Esophagus squamous epithelium (tissue), 5 donors: ENCODE results near the gene SUSD3. TPM values are rescaled to one million over a fixed set of nuclear protein-coding genes. Genes with fewer than 3 reads are reported as not detected.

Experiments
- DNase-seq: peaks from one replicate; lab custom pipeline; 2025; lab: John Stamatoyannopoulos, UW
- H3K27ac ChIP-seq, 4 donors: fragments of 200-600 bp; sonication (generic); one replicate each; pipeline ENCODE4 v1.5.1; 2016 to 2019; ENCODE audit warnings: mild to moderate bottlenecking in 1 of 4
- H3K27me3 ChIP-seq, 4 donors: fragments of 200-600 bp; sonication (generic); 1 replicate in 3 of 4; 2 replicates in 1 of 4; pipeline versions ENCODE4 v1.5.1 to v1.6.0; 2017 to 2021; ENCODE audit warnings: antibody characterized with exemption in 1 of 4
- H3K36me3 ChIP-seq, 3 donors: fragments of 200-600 bp; sonication (generic); one replicate each; pipeline ENCODE4 v1.5.1; 2016 to 2019
- H3K4me1 ChIP-seq, 3 donors: fragments of 200-600 bp; sonication (generic); one replicate each; pipeline ENCODE4 v1.5.1; 2017 to 2019
- H3K4me3 ChIP-seq, 4 donors: fragments of 200-600 bp; sonication (generic); 1 replicate in 3 of 4; 2 replicates in 1 of 4; pipeline ENCODE4 v1.5.1; 2016 to 2019; ENCODE audit warnings: mild to moderate bottlenecking in 2 of 4, moderate library complexity in 1 of 4
- H3K9me3 ChIP-seq, 3 donors: fragments of 200-600 bp; sonication (generic); one replicate each; pipeline ENCODE4 v1.5.1; 2016 to 2019
- POLR2A ChIP-seq, 4 donors: fragments of 450-650 bp; IDR thresholded peaks; one replicate each; pipeline ENCODE4 v1.6.1; 2017; ENCODE audit warnings: antibody characterized with exemption in 4 of 4, mild to moderate bottlenecking in 4 of 4, moderate library complexity in 3 of 4
- WGBS, 2 donors: methylation state at CpG; one replicate each; pipeline ENCODE4 v1.1.5; 2018; 5-methylcytosine and 5-hydroxymethylcytosine counted together
- intact Hi-C: fragments of 100-400 bp; cut with DNase I; formaldehyde crosslinking; loops from one replicate; pipeline ENCODE4 v1.15.0; 2022
- total RNA-seq, 4 donors: library from RNA; depleted of rRNA; stranded (reverse); fragments of >200 nt; gene quantifications; one replicate each; pipeline ENCODE4 v1.1.0, GENCODE V29; 2016
- TF ChIP-seq, protein P1 (sequence below), 6 experiments: fragments of 450-650 bp in 4 of 6; fragments of 200-600 bp in 2 of 6; sonication (generic) in 2 of 6; IDR thresholded peaks; one replicate each; pipeline ENCODE4 v1.5.1; 2016 to 2019; ENCODE audit warnings: antibody characterized with exemption in 6 of 6, mild to moderate bottlenecking in 4 of 6, moderate library complexity in 4 of 6
- donor health status: DM: yes; HTN: yes; CAD: no.

SUSD3 gene
- total RNA-seq, 4 donors from 2014 or later: 0.22 to 5.8 (median 2.7) TPM

DNA sequence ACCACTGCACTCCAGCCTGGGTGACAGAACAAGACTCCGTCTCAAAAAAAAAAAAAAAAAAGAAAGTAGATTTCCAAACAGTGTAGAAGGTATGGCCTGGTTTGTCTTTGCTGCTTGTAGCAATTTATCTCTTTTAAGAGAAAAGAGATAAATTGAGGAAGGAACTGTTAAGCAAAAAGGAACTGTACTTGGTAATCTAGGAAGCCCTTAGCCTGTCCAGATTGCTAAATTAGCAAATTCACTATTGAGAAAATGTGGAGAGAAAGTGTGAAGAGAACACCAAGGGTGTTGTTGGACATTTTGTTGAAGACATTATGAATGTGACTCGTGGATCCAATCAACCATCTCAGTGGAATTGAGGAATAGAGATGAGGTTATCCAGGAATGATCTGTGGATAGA, 13.0 kb upstream of the SUSD3 start:
- Histone ChIP-seq H3K4me1 (no peaks in the 10 kb centered on the region), H3K9me3 (no peaks in the 10 kb centered on the region), H3K4me3 (no peak overlapping the region), H3K36me3 (no peaks in the 10 kb centered on the region), H3K27me3 (no peaks in the 10 kb centered on the region), H3K27ac (no peak overlapping the region)
- DNase-seq: no peak
- intact Hi-C loops: no loop called here
- 60 to 85% methylated on average over 2 of the region's 2 CpGs for WGBS, 2 donors
- TF ChIP-seq, protein P1, sequence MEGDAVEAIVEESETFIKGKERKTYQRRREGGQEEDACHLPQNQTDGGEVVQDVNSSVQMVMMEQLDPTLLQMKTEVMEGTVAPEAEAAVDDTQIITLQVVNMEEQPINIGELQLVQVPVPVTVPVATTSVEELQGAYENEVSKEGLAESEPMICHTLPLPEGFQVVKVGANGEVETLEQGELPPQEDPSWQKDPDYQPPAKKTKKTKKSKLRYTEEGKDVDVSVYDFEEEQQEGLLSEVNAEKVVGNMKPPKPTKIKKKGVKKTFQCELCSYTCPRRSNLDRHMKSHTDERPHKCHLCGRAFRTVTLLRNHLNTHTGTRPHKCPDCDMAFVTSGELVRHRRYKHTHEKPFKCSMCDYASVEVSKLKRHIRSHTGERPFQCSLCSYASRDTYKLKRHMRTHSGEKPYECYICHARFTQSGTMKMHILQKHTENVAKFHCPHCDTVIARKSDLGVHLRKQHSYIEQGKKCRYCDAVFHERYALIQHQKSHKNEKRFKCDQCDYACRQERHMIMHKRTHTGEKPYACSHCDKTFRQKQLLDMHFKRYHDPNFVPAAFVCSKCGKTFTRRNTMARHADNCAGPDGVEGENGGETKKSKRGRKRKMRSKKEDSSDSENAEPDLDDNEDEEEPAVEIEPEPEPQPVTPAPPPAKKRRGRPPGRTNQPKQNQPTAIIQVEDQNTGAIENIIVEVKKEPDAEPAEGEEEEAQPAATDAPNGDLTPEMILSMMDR (IDR thresholded peaks at IDR 0.05): no peak
- no peak for TF ChIP-seq POLR2A (IDR thresholded peaks at IDR 0.05)

DNA sequence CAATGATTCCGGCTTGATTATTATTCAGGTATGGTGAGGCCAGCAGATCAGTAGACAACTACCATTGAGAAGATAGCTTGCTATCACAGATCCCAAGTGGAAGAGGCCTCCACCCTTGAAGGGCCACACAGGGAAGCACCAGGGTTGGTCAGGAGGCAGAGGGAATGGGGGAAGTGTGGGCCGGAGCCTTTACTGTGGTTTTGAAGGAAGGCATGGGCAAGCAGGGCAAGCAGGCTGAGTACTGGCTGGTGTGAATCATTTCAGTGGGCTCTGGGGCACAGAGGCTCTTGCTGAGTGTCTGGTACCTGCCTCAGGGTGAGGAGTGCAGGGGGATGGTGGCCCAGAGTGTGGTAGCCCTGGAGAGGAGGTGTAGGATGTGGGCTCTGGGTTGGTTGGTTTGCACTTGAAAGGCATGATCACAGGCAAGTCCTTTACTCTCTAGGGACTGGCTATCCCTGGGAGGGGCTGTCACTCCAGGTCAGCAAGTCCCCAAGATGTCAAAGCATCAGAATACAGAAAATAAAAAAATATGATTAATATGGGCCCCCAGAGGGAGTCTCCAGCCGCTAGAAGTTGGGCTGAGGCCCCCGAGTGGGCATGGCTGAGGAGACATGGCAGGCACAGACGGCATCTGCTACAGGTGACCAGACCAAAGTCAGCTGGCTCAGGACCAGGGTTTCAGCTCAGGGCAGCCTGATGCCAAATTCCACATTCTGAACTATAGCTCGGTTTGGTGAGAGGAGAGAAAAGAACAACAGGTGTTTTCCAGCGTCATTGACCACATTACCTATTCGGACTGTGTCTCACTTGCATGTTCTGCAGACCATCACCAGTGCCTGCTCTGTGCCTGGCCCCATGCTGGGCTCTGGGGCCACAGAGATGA, 9.7 kb upstream of the SUSD3 start:
- no peaks in the 10 kb centered on the region for H3K9me3 ChIP-seq
- intact Hi-C loops: no loop called here
- no peaks in the 10 kb centered on the region for H3K36me3 ChIP-seq

DNA sequence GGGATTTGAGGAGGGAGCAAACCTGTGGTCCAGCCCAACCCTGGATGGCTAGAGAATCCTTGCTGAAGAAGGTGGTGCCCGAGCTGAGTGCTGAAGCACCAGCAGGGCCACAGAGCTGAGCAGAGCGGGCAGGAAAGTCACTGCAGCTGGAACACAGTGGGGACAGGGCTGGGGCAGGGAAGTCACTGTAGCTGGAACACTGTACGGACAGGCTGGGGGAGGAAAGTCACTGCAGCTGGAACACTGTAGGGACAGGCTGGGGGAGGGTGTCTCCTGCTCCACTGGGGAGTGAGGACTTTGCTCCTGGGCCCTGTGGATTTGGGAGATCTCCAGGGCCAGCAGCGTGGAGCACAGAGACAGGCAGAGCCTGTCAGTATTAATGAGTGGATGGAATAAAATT, 9.0 kb upstream of the SUSD3 start:
- Histone ChIP-seq H3K36me3 (no peaks in the 10 kb centered on the region), H3K27ac (no peak overlapping the region), H3K9me3 (no peaks in the 10 kb centered on the region), H3K27me3 (no peaks in the 10 kb centered on the region), H3K4me1 (peaks cover 0 to 12% (median 5%) of the 10 kb centered on the region in 3 donors), H3K4me3 (no peak overlapping the region)
- WGBS, 2 donors: 69 to 83% methylated on average over 2 to 4 of the region's 4 CpGs
- intact Hi-C loops: no loop called here
- no peak for DNase-seq
- no peak for TF ChIP-seq POLR2A (IDR thresholded peaks at IDR 0.05)
- TF ChIP-seq, protein P1 (IDR thresholded peaks at IDR 0.05): no peak

More for the DNA sequence above, 9.7 kb upstream of the SUSD3 start:
- no peak for TF ChIP-seq POLR2A (IDR thresholded peaks at IDR 0.05)
- TF ChIP-seq, protein P1 (IDR thresholded peaks at IDR 0.05): no peak
- no peak for DNase-seq
- Histone ChIP-seq H3K4me1 (peaks cover 0 to 12% (median 5%) of the 10 kb centered on the region in 3 donors), H3K4me3 (no peak overlapping the region), H3K27me3 (no peaks in the 10 kb centered on the region), H3K27ac (no peak overlapping the region)
- 80 to 94% methylated on average over 7 of the region's 8 CpGs for WGBS, 2 donors

DNA sequence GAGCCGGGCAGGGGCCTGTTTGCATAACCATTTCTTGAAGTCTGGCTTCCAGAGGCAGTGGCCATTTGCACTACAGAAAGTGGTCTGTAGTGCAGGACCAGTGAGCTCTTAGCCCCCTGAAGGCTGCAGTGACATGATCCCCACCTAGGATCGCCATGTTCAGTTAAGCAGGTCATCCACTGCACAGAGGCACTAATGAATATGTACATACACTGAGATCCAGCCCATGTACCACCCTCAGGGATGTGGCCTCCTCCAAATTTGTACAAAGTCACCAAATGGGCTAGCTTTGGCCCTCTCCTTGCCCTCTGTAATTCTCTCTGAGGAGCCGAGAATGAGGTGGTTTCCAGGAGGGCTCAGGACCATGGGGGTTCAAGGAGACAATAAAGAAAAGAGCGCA, 8.3 kb upstream of the SUSD3 start:
- intact Hi-C loops: no loop called here
- Histone ChIP-seq H3K9me3 (no peaks in the 10 kb centered on the region), H3K4me3 (no peak overlapping the region), H3K4me1 (peaks cover 0 to 12% (median 5%) of the 10 kb centered on the region in 3 donors), H3K27ac (no peak overlapping the region), H3K27me3 (no peaks in the 10 kb centered on the region), H3K36me3 (no peaks in the 10 kb centered on the region)
- DNase-seq: no peak
- WGBS, 2 donors: 83 to 88% methylated on average over 3 to 4 of the region's 4 CpGs
- no peak for TF ChIP-seq POLR2A (IDR thresholded peaks at IDR 0.05)
- TF ChIP-seq, protein P1 (IDR thresholded peaks at IDR 0.05): no peak

DNA sequence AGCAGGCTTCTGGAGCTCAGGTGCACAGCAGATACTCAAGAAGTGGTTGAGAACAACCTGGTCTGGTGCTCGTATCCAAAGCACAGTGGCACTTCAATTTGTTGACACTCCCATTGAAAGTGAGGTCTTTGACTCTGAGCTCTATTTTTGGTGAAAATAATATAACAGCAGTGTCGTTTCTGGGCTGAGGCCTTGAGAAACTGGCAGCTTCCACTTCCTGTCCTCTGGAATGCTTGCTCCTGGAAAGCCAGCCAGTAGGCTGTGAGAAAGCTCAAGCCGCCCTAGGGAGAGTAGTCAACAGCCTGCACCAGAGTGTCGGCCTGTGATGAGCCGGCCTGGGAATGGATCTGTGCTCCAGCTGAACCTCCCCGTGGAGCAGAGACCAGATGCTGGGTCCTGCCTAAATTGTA, 6.8 kb upstream of the SUSD3 start:
- intact Hi-C loops: no loop called here
- WGBS, 2 donors: 48 to 58% methylated on average over 4 to 5 of the region's 6 CpGs
- H3K27ac ChIP-seq: peak overlapping the region in 3 of 4 donors; percentile 13 to 79 (median 68)
- H3K4me1 ChIP-seq: peaks cover 0 to 12% (median 5%) of the 10 kb centered on the region in 3 donors
- TF ChIP-seq, protein P1 (IDR thresholded peaks at IDR 0.05): no peak
- no peak for TF ChIP-seq POLR2A (IDR thresholded peaks at IDR 0.05)
- no peaks in the 10 kb centered on the region for H3K27me3 ChIP-seq
- no peak overlapping the region for H3K4me3 ChIP-seq
- no peak for DNase-seq
- no peaks in the 10 kb centered on the region for H3K36me3 ChIP-seq
- no peaks in the 10 kb centered on the region for H3K9me3 ChIP-seq
